Small intestine (tissue), 7 donors: Measurements from ENCODE around the gene INPP4B. TPM values are rescaled to one million over a fixed set of nuclear protein-coding genes. Genes with fewer than 3 reads are reported as not detected.
A peak's percentile ranks its signal among the peaks of the same experiment; 100 is the strongest.
"Not testable (repeated sequence)": the region's sequence is repeated elsewhere in the genome, so short reads cannot be mapped to it uniquely, and the experiment has no call there.

Source experiments
- DNase-seq, 2 donors: peaks; one replicate each; pipeline versions ENCODE4 v3.0.0 to v3.0.0-alpha.2; 2013
- FAIRE-seq: peaks from 2 replicates; lab custom pipeline; 2012; peaks lifted over from hg19 to GRCh38; lab: Jason Lieb, UNC
- H3K27ac ChIP-seq, 3 donors: one replicate each; pipeline ENCODE4 v1.5.1; 2013; ENCODE audit warnings: low read length in 2 of 3, mild to moderate bottlenecking in 2 of 3, control low read depth in 1 of 3, inconsistent platforms in 1 of 3, low read depth in 1 of 3, moderate library complexity in 1 of 3
- H3K27me3 ChIP-seq, 3 donors: one replicate each; pipeline ENCODE4 v1.6.1; 2013; ENCODE audit warnings: low read length in 3 of 3, inconsistent platforms in 1 of 3; ENCODE audit not compliant: control insufficient read depth in 3 of 3, insufficient read depth in 3 of 3
- H3K36me3 ChIP-seq, 3 donors: one replicate each; pipeline ENCODE4 v1.6.1; 2013; ENCODE audit warnings: low read length in 3 of 3, inconsistent platforms in 1 of 3, low read depth in 1 of 3, mild to moderate bottlenecking in 1 of 3, moderate library complexity in 1 of 3; ENCODE audit not compliant: control insufficient read depth in 3 of 3, insufficient read depth in 2 of 3
- H3K4me1 ChIP-seq, 3 donors: one replicate each; pipeline ENCODE4 v1.6.1; 2013; ENCODE audit warnings: low read length in 2 of 3, inconsistent platforms in 1 of 3, low read depth in 1 of 3, mild to moderate bottlenecking in 1 of 3, moderate library complexity in 1 of 3; ENCODE audit not compliant: control insufficient read depth in 3 of 3, insufficient read depth in 2 of 3
- H3K4me3 ChIP-seq, 3 donors: one replicate each; pipeline ENCODE4 v1.5.1; 2013; ENCODE audit warnings: low read length in 3 of 3, control low read depth in 1 of 3, inconsistent platforms in 1 of 3, low read depth in 1 of 3, mild to moderate bottlenecking in 1 of 3, moderate library complexity in 1 of 3
- H3K9me3 ChIP-seq, 2 donors: one replicate each; pipeline ENCODE4 v1.6.1; 2013; ENCODE audit warnings: low read depth in 1 of 2, low read length in 1 of 2; ENCODE audit not compliant: control insufficient read depth in 2 of 2, insufficient read depth in 1 of 2
- WGBS, 3 donors: extraction: QIAGEN DNeasy Blood & Tissue Kit; methylation state at CpG; one replicate each; pipeline ENCODE4 v1.1.7; 2013; 5-methylcytosine and 5-hydroxymethylcytosine counted together
- polyA plus RNA-seq, 4 donors: library from polyadenylated mRNA; stranded (reverse) in 3 of 4; unstranded in 1 of 4; fragments of 200-250 nt in 3 of 4; fragments of 120-200 nt in 1 of 4; gene quantifications; one replicate each; pipeline versions ENCODE4 v1.2.1 to v1.2.3, GENCODE V29; 2013
- donor health status: healthy with polysubstance abuse.
- donor health status: control.
- donor health status: control.
- donor health status: Bipolar disorder and iron deficiency.
- donor health status: healthy.

INPP4B gene
- polyA plus RNA-seq, 4 donors, result 2.7 to 6.6 (median 4.2) TPM

DNA sequence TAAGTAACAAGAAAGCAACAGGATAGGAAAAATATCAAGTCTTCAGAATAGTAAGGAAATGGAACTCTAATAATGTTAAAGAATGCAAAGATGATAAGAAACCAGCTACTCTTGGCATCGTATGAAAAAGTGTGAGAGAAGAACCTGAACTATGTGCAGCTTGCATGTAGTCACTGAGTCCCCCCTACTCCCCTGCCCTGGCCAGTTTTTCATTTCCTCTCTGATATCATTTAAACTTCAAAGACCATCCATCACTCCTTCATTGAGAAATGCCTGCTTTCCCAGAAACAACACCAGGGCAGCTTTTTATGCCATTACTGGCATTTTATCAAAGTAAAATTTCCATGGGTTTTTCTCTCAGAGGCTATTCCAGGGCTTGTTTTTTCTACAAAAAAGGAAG, 28.1 kb downstream of the INPP4B start:
- Histone ChIP-seq H3K36me3 (no peaks in the 10 kb centered on the region), H3K9me3 (no peaks in the 10 kb centered on the region), H3K27me3 (no peaks in the 10 kb centered on the region), H3K4me3 (no peak overlapping the region), H3K27ac (no peak overlapping the region), H3K4me1 (peaks cover 0 to 4% (median 2%) of the 10 kb centered on the region in 3 donors)
- no peak for FAIRE-seq
- 19 to 37% (median 30%) methylated on average over 1 of the region's 1 CpG for WGBS, 3 donors
- no peak for DNase-seq

GRCh38 chr4:142817442-142817841, 28.7 kb downstream of the INPP4B start:
- no peaks in the 10 kb centered on the region for H3K36me3 ChIP-seq
- WGBS, 3 donors, result 50 to 68% (median 58%) methylated on average over 6 of the region's 6 CpGs
- no peak overlapping the region for H3K27ac ChIP-seq
- H3K4me3 ChIP-seq, result no peak overlapping the region
- peaks cover 0 to 4% (median 2%) of the 10 kb centered on the region in 3 donors for H3K4me1 ChIP-seq
- FAIRE-seq (no peak), DNase-seq (no peak)
- H3K9me3 ChIP-seq, result no peaks in the 10 kb centered on the region
- no peaks in the 10 kb centered on the region for H3K27me3 ChIP-seq

- Histone ChIP-seq H3K27me3 (no peaks in the 10 kb centered on the region), H3K9me3 (no peaks in the 10 kb centered on the region), H3K4me1 (peaks cover 0 to 4% (median 2%) of the 10 kb centered on the region in 3 donors), H3K4me3 (no peak overlapping the region), H3K27ac (no peak overlapping the region), H3K36me3 (no peaks in the 10 kb centered on the region)
- FAIRE-seq (no peak), DNase-seq (no peak)
- WGBS, 3 donors, result 25 to 56% (median 40%) methylated on average over 1 of the region's 1 CpG
Measured at GRCh38 chr4:142815834-142816233, 30.3 kb downstream of the INPP4B start.

DNA sequence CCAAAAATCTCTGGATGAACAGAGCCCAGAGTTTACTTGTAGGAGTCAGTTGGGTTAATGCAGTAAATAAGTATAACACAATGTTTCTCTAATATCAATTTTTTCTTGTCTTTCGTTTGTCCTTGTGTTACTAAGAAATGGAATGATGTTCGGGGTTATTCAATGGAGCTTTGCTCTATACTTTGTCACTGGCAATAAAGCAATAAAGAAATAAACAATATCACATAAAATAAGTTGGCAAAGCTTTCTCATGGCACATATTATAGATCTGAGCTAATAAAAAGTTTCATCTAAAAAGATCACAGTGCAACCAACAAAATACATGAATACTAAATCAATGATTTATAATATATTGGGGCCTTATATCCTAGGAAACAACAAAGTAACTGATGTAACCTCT, 32.7 kb downstream of the INPP4B start:
- no peaks in the 10 kb centered on the region for H3K36me3 ChIP-seq
- H3K27me3 ChIP-seq, result no peaks in the 10 kb centered on the region
- 19 to 58% (median 23%) methylated on average over 2 of the region's 2 CpGs for WGBS, 3 donors
- H3K4me3 ChIP-seq, result no peak overlapping the region
- DNase-seq (peak; percentile 32 to 65), FAIRE-seq (peak; percentile 26)
- H3K4me1 ChIP-seq, result peaks cover 0 to 4% (median 2%) of the 10 kb centered on the region in 3 donors
- no peaks in the 10 kb centered on the region for H3K9me3 ChIP-seq
- no peak overlapping the region for H3K27ac ChIP-seq

DNA sequence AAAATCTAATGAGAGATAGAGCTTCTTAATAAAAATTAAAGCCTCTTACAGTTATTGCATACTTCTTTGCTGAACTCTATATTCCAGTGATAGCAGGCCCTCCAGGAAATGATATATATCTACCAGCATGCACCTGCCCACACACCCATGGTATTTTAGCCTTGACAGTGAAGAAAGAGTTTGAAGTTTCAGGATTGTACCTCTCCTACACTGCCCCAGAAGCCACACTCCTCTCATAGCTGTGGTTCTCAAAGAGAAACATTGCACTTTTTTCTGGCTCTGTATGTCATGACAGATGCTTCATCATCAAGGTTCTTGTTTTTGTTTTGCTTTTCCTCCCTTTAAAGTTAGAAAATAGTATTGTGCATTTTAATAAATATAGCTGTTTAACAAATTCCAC, 34.0 kb downstream of the INPP4B start:
- Histone ChIP-seq H3K36me3 (no peaks in the 10 kb centered on the region), H3K9me3 (no peaks in the 10 kb centered on the region), H3K4me1 (peaks cover 0 to 2% (median 1%) of the 10 kb centered on the region in 3 donors), H3K4me3 (no peak overlapping the region), H3K27me3 (no peaks in the 10 kb centered on the region), H3K27ac (no peak overlapping the region)
- DNase-seq (no peak), FAIRE-seq (no peak)

DNA sequence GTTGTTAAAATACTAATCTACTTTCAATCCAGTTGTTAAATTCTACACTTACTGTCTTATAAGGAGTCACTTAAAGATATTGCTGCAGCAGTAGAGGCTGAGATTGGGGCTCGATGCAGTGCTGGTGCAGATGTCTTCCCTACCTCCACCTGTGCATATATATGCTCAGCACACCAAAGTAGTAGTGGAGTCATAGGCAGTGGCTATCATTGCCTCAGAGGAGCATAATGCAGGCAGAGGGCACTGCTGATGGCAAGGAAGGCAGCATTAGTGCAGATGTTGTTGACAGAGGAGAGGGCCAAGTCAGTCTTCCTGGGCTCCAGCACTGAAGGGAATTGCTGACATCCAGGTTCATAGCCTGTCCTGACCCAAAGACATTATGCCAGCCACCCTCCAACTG, 35.1 kb downstream of the INPP4B start:
- FAIRE-seq, result no peak
- H3K27ac ChIP-seq, result no peak overlapping the region
- H3K9me3 ChIP-seq, result no peaks in the 10 kb centered on the region
- DNase-seq, result no peak
- no peaks in the 10 kb centered on the region for H3K27me3 ChIP-seq
- 89 to 95% (median 93%) methylated on average over 1 of the region's 1 CpG for WGBS, 3 donors
- no peak overlapping the region for H3K4me3 ChIP-seq
- no peaks in the 10 kb centered on the region for H3K36me3 ChIP-seq
- H3K4me1 ChIP-seq, result peaks cover 0 to 2% (median 0%) of the 10 kb centered on the region in 3 donors

GRCh38 chr4:142809559-142809958, 36.5 kb downstream of the INPP4B start:
- H3K9me3 ChIP-seq, result no peaks in the 10 kb centered on the region
- H3K36me3 ChIP-seq, result no peaks in the 10 kb centered on the region
- H3K4me1 ChIP-seq, result no peaks in the 10 kb centered on the region
- WGBS, 3 donors, result 53 to 72% (median 56%) methylated on average over 2 of the region's 2 CpGs
- H3K27me3 ChIP-seq, result no peaks in the 10 kb centered on the region
- no peak overlapping the region for H3K27ac ChIP-seq
- FAIRE-seq (no peak), DNase-seq (no peak)
- no peak overlapping the region for H3K4me3 ChIP-seq

- WGBS, 3 donors, result 93 to 94% (median 93%) methylated on average over 5 of the region's 5 CpGs
- not testable (repeated sequence) for H3K9me3 ChIP-seq, DNase-seq, H3K27me3 ChIP-seq, H3K4me3 ChIP-seq, H3K4me1 ChIP-seq, H3K27ac ChIP-seq, FAIRE-seq, H3K36me3 ChIP-seq
Measured at GRCh38 chr4:142803879-142804278, 42.2 kb downstream of the INPP4B start.

DNA sequence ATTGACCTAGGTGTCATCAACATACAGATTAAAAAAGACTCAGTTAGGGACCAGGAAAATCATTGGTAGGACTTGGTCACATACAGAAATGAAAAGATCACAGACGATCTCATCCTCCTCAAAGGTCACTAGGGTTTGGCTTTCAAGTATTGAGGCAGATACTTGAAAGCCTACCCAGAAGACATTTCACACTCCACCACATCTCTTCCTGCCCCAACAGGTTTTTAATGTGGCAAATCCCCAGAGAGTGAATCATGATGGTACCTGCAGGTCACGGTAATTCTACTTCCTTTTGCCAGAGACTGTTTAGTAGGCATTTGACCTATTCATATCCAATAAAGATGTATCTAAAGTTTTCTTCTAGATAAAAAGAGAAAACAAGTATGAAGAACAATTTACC, 44.1 kb downstream of the INPP4B start:
- no peak overlapping the region for H3K27ac ChIP-seq
- no peaks in the 10 kb centered on the region for H3K9me3 ChIP-seq
- DNase-seq (no peak), FAIRE-seq (no peak)
- H3K4me3 ChIP-seq, result no peak overlapping the region
- 68 to 89% (median 74%) methylated on average over 2 of the region's 2 CpGs for WGBS, 3 donors
- no peaks in the 10 kb centered on the region for H3K4me1 ChIP-seq
- H3K36me3 ChIP-seq, result no peaks in the 10 kb centered on the region
- H3K27me3 ChIP-seq, result no peaks in the 10 kb centered on the region
